Endothelial cell of umbilical vein (primary cell): ENCODE measurements around the gene PSMB9.

Source experiments
- CTCF ChIP-seq, 2 donors: IDR thresholded peaks; 1 replicate in 1 of 2; 2 replicates in 1 of 2; pipeline ENCODE4 v1.5.1; 2011; ENCODE audit warnings: low read length in 2 of 2, mild to moderate bottlenecking in 2 of 2, moderate library complexity in 2 of 2, control low read depth in 1 of 2, inconsistent platforms in 1 of 2, low read depth in 1 of 2; ENCODE audit not compliant: insufficient read depth in 1 of 2; ENCODE audit errors: extremely low read depth in 1 of 2
- EZH2 ChIP-seq: IDR thresholded peaks from 2 replicates; pipeline ENCODE4 v1.6.1; 2012; ENCODE audit warnings: borderline replicate concordance, low read depth, mild to moderate bottlenecking, moderate library complexity, low read length, inconsistent platforms; ENCODE audit not compliant: severe bottlenecking
- POLR2A ChIP-seq: IDR thresholded peaks from 2 replicates; pipeline ENCODE4 v1.6.1; 2012; ENCODE audit warnings: low read depth, mild to moderate bottlenecking, control low read depth, low read length

GRCh38 chr6:32842021-32842650, 11.9 kb upstream of the PSMB9 start:
- TF ChIP-seq POLR2A (no peak), EZH2 (no peak), CTCF (IDR thresholded peaks at IDR 0.05; ENCODE audit: extremely low read depth in 1 of 2, insufficient read depth in 1 of 2, low read depth in 1 of 2, low read length in 2 of 2) (no peak)
